NCI-H2196 (cell line): Measurements from ENCODE around the gene FIGNL2.
"Not testable (repeated sequence)": the region's sequence is repeated elsewhere in the genome, so short reads cannot be mapped to it uniquely, and the experiment has no call there.

ENCODE experiments used
- DNase-seq: peaks from one replicate; lab custom pipeline; 2025; ENCODE audit not compliant: unreplicated experiment; lab: John Stamatoyannopoulos, UW

FIGNL2 gene

DNA sequence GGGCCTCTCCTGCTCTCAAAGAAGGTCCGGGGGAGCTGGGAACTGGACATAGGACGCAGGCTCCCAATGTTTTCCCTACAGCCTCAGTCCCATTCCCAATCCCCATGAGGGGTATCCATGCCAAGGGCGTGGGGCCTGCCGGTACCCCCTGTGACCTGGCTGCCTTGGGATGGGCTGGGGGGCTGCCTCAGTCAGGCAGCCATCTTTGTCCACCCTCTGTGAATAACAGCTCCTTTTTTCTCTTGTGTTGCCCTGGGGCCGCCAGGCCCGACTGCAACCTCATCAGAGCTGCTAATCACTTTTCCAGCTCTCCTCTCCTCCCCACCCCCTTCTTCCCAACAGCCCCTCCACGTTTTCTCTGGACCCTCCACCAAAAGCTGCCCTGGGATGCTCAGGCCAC is 11.2 kb downstream of the FIGNL2 start:
- no peak for DNase-seq

DNA sequence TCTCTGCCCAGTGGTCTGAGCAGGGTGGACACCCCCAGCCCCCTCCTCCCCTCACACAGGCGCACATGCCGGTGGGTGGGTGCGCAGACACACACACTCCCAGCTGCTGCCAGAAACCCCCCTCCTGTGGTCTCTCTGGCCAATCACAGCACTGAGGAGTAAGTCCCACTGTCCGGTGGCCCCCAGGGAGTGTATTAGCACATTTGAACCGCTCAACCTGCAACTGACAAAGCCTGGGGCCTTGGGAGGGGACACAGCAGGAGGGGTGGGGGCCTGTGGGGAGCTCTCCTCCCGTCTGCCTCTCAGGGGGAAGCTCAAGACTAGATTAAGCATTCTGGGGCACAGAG is 11.7 kb downstream of the FIGNL2 start:
- no peak for DNase-seq

DNA sequence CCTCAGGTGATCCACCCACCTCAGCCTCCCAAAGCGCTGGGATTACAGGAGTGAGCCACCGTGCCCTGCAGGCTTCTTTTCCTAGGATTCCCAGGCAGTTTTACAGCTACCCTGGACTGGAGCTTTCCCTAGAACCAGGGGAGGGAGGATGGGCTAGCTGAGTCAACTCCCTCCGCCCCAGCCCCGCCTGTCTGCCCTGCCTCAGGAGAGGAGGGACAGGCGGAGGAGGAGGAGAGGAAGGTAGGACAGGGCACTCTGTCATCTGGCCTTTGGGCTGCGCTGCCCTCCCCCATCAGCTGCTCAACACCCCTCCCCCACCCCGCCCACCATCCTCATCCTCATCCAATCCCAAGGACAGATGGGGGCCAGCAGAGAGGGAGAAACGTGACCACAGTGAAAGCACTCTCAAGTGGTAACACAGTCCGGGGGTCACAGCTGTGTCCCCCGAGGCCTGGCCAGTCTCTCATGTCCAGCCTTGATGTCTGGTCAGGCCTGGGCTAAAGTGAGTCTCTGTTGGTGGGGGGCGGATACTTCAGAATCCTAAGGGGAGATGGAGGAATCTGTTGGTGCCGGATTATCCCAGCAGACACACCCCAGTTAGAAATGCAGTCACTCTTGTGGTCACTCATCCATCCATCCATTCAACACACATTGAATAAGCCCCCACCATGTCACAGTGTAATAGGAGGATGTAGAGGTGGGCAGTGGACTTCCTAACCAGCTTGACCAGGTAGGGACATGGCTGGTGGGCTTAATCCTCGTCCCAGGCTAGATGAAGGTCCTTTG is 12.3 kb downstream of the FIGNL2 start:
- DNase-seq: no peak

GRCh38 chr12:51834411-51834810 is 14.1 kb downstream of the FIGNL2 start:
- DNase-seq: no peak

DNA sequence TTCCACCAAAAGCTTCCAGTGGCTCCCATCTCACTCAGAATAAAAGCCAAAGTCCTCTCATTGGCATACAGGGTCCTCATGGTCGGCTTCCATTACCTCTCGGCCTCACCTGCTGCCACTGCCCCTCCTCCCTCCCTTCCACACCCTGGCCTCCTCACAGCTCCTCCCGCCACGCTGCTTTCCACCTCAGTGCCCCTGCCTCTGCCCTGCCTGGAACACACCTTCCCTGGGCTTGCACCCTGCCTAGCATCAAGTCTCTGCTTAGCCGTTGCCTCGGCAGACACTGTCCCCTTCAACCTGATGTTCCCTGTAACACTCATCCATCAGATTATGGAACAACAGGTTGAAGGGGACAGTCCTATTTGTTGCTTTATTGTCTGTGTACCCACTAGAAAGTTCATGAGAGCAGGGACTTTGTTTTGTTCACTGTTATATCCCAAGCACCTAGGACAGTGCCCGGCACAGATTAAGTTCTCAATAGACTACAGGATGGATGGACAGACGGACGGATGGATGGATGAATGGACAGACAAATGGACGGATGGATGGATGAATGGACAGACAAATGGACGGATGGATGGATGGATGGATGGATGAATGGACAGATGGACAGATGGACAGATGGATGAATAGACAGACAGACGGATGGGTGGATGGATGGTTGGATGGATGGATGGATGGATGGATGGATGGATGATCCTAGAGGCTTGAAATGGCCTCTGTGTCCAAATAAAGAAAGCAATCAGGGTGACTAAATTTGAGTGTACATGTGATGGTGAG is 14.9 kb downstream of the FIGNL2 start:
- DNase-seq: no peak

DNA sequence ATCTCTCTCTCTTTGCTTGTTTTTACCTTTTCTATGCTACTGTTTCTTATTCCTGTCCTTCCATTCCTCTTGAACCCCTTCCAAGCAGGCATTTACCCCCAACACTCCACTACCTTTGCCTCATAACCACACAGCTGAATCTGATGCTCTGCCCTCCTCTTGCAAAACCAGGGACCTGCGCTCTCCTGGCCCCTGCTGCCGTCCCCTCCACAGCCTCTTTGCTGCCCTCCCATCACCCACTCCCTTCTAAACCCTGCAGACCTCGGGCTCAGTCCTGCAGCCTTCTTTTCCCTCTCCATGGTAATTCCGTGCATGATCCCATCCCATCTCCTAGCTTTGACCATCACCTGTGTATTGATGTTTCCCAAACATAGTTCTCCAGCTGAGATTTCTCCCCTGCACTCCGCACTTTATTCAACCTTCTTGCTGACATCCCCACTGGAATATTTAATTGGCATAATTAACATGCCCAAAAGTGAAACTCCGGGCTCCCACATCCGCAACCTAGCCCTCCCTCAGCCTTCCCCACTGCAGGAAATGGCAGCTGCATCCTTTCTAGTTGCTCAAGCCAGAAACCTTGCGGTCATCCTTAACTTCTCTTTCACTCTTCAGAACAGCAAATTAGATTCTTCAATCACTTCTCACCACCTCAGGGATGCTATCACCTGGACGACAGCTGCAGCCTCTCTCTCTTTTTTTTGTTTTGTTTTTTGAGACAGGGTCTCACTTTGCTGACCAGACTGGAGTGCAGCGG is 16.0 kb downstream of the FIGNL2 start:
- DNase-seq: no peak

DNA sequence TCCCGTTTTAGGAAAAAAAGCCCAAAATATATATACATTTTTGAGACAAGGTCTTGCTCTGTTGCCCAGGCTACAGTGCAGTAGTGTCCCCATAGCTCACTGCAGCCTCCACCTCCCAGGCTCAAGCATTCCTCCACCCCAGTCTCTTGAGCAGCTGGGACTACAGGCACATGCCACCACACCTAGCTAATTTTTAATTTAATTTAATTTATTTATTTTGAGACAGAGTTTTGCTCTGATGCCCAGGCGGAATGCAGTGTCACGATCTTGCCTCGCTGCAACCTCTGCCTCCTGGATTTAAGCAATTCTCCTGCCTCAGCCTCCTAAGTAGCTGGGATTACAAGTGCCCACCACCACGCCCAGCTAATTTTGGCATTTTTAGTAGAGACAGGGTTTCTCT is 16.7 kb downstream of the FIGNL2 start:
- not testable (repeated sequence) for DNase-seq

DNA sequence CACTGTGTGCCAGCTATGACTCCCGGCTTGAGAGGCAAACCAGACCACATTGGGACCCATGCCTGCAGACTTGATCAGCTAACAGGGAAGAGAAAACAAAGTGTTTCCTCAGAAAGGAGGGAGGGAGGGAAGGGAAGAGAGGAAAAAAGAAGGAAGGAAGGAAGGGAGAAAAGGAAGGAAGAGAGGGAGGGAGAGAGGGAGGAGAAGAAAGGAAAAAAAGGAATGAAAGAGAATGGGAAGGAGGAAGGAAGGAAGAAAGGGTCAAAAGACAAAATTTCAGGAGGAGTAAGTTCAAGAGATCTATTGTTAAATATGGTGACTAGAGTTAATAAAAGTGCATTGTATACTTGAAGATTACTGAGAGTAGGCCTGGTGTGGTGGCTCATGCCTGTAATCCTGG is 18.9 kb downstream of the FIGNL2 start:
- no peak for DNase-seq

DNA sequence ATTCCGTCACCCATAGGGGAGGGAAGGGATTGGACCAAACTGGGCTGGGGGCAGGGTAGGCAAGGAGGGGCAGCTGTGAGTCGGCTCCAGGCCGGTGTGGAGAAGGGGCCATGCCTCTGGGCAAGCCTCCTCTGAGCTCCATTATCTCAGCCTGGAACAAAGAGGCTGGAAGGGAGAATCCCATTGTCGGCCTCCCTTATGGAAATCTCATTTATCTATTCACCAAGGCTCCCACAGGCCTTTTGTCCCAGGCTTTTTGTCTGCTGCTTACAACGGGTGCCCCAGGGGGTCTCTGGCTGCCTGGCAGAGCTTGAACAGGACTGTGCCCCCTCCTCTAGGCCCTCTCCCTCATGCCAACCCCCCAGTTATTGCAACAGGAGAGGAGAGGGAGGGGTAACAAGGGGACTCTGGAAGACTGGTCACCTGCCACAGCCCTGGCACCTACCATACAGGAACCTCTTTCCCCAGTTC is 19.5 kb downstream of the FIGNL2 start:
- DNase-seq: no peak

GRCh38 chr12:51827925-51828818 is 20.3 kb downstream of the FIGNL2 start:
- DNase-seq: no peak

DNA sequence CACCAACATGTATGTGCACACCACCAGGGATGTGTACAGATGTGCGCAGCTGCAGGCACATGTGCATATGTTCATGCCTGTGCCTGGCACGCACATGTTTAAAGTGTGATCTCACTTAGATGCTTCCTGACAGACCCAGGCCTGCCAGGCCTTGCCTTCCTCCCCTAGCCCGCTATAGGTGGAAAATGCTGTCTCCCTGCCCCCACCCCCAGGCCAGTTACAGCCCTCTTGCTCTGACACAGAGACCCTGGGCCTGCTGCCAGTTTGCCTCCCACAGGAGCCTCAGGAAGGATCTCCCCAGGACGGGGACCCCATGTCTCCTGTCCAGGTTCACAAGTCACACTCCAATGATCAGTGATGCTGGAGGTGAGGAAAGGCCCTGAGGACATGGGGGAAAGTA is 21.6 kb downstream of the FIGNL2 start:
- no peak for DNase-seq

DNA sequence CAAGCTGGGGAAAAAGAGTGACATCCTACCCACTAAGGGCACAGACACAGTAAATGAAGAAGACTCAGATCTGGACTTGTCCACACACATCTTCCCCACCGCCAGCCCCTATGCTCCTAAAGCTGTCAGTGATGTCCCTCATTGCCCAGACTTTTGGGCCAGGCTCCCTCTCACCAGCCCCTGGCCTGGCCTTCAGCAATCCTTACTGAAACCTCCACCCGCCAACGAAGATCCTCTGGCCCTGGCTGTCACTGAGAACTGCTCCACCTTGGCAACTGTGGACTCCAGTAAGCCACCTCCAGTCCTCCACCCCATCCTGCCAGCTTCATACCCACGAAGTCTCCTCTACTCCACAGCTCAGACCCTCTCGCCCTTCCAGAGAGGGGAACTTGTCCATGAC is 23.3 kb downstream of the FIGNL2 start:
- no peak for DNase-seq

DNA sequence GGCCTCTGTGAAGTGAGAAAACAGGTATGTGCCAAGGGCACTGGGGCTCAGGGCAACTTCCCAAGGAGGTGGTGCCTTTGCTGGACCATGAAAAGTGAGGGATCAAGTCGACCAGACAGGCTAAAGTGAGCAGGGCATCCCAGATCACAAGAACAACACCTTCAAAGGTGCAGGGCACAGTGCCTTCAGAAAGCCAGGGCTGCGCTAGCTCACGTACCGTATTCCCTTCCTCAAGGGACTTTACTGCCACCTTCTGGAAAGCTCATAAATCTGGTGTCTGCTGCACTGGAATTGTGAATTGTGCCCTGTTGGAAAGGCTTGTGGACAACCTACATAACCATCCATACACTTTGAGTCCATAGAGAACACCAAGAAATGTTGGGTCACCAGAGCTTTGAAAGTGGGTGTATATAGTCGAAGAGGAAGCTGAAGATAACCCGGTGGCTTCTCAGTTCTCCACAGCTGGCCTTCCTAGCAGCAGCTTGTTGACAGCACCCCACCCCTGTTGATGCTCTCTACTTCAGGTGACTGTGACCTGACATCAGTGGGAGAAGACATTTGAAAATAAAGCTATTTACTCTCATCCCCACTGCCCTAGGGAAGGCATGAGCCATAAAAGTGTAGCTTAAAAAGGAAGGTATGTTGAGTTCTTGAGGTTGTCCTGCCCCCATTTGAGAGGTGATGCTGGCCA is 24.5 kb downstream of the FIGNL2 start:
- DNase-seq: peak; percentile 79

DNA sequence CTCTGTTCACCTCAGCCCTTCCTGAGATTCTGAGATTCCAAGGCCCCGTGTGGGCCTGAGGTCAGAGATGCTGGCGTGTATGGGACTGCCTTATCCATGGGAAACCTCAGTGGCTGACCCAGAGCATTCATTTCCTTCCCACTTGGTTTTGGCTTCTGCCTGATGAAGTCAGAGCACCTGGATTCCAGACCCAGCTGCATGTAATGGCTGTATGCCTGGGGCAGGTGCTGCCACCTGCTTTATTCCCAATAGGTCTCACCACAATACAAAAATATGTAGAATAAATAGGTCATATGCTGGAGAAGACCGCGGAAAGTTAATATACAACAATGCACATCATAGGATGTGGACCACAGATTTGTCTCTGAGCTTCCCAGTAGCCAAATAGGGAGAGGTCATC is 25.6 kb downstream of the FIGNL2 start:
- peak; percentile 31 for DNase-seq

DNA sequence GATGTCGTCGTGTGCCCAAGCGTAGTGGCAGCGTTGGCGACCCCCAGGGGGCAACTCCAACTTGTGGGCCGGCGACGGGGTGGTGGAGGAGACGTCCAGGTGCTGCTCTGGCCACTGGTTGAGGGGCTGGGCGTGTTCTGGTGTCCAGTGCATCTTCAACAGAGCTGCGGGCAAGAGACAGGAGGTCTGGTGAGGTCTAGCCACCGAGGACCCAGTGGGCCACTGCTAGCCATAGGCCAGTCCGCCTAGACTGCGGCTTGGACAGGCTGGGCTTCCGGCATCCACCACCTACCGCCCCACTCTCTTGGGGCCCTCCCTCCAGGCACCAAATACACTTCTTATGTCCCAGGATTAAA is 26.3 kb downstream of the FIGNL2 start:
- no peak for DNase-seq

GRCh38 chr12:51821440-51822260 is 26.9 kb downstream of the FIGNL2 start:
- no peak for DNase-seq

DNA sequence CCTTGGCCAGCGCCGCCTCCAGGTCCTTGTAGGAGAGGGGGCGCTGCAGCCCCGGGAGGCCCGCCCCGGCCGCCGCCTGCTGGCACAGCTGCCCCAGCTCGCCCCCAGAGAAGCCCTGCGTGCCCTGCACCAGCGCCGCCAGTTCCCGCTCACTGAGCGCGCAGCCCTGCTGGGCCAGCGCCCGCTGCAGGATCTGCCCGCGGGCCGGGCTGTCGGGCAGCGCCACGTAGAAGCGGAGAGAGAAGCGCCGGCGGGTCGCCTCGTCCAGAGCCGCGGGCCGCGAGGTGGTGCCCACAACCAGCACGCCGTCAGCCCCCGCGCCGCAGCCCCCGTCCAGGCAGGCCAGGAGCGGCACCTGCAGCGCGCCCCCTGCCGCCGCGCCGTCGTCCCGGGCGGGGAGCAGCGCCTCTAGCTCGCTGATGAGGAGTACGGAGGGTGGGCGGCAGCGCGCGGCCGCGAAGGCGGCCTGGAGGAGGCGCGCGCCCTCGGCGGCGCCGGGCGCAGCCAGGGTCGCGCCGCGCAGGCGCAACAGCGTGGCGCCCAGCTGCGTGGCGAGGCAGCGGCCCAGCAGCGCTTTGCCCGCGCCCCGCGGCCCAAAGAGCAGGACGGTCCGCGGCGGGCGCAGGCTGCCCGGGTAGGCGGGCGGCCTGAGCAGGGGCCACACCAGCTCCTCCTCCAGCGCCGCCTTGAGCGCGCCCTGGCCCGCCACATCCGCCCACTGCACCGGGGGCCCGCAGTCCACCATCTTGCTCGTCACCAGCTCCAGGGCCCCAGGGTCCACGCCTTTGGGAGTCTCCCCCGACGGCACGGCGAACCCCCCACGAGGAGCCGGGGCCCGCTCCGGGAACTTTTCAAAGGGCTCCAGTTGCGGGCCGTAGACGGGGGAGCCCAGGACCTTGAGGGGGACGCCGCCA is 27.7 kb downstream of the FIGNL2 start:
- DNase-seq: peak; percentile 81
